AG04449 (cell line): ENCODE results near the gene OPTC.
"Not testable (repeated sequence)": the region's sequence is repeated elsewhere in the genome, so short reads cannot be mapped to it uniquely, and the experiment has no call there.

Experiments
- CTCF ChIA-PET: fragments of 350-600 bp; formaldehyde crosslinking; extraction: SDS; loops from one replicate; lab custom pipeline; 2021; ENCODE audit warnings: antibody characterized with exemption; lab: Yijun Ruan, JAX
- POLR2A ChIA-PET: fragments of 400-600, 350-600 bp; formaldehyde crosslinking; extraction: SDS; loops from one replicate; lab custom pipeline; 2020; ENCODE audit warnings: antibody characterized with exemption, inconsistent platforms; lab: Yijun Ruan, JAX
- DNase-seq: peaks from one replicate; pipeline ENCODE4 v3.0.0-alpha.2; 2010; ENCODE audit warnings: low read depth, low spot score
- H3K4me3 ChIP-seq: 2 replicates; pipeline ENCODE4 v1.5.1; 2011; ENCODE audit warnings: low read depth, mild to moderate bottlenecking, control low read depth, low read length
- CTCF ChIP-seq: IDR thresholded peaks from one replicate; pipeline ENCODE4 v1.5.1; 2011; ENCODE audit warnings: mild to moderate bottlenecking, moderate library complexity, low read length, control low read depth, inconsistent platforms; ENCODE audit not compliant: insufficient read depth; ENCODE audit errors: missing control alignments

OPTC gene

GRCh38 chr1:203465948-203466347 lies 28.0 kb upstream of the OPTC start:
- CTCF ChIA-PET, result interaction anchor here (0.6 to 4.8 kb wide), 10 partner anchors 10 to 202 kb away, joined by 3 to 32 read pairs (median 4); partner anchors contain the start of gene PRELP
- no peak for DNase-seq
- TF ChIP-seq CTCF, result no peak

GRCh38 chr1:203466906-203467549 lies 26.9 kb upstream of the OPTC start:
- ChIA-PET CTCF (interaction anchor here (0.6 to 4.8 kb wide), 12 partner anchors 9 to 203 kb away, joined by 3 to 32 read pairs (median 4); partner anchors contain the start of gene PRELP), POLR2A (interaction anchor here (1.1 to 1.8 kb wide), 2 partner anchors 13 to 191 kb away, joined by 3 to 5 read pairs; no protein-coding TSS in a partner anchor)
- H3K4me3 ChIP-seq, DNase-seq: not testable (repeated sequence)

More at GRCh38 chr1:203465948-203466347, 28.0 kb upstream of the OPTC start:
- POLR2A ChIA-PET, result interaction anchor here (1.1 to 1.8 kb wide), 2 partner anchors 14 to 190 kb away, joined by 3 to 5 read pairs; no protein-coding TSS in a partner anchor
- no peak overlapping the region for H3K4me3 ChIP-seq

GRCh38 chr1:203467550-203467921 lies 26.4 kb upstream of the OPTC start:
- ChIA-PET POLR2A (no interaction called here), CTCF (interaction anchor here (1.2 to 4.8 kb wide), 4 partner anchors 8 to 20 kb away, joined by 3 to 32 read pairs (median 8); partner anchors contain the start of gene PRELP)
- no peak overlapping the region for H3K4me3 ChIP-seq
- no peak for DNase-seq
- TF ChIP-seq CTCF, result no peak

- POLR2A ChIA-PET, result no interaction called here
- CTCF ChIA-PET, result interaction anchor here (1.2 to 1.5 kb wide), 3 partner anchors 9 to 36 kb away, joined by 3 to 4 read pairs (median 4); no protein-coding TSS in a partner anchor
- no peak for TF ChIP-seq CTCF
Measured at GRCh38 chr1:203468326-203468725, 25.6 kb upstream of the OPTC start.

GRCh38 chr1:203470240-203470639 lies 23.7 kb upstream of the OPTC start:
- ChIA-PET CTCF (interaction anchor here (1.7 to 29.5 kb wide), 2 partner anchors 16 to 127 kb away, joined by 4 to 683 read pairs; partner anchors contain the start of gene FMOD), POLR2A (no interaction called here)
- no peak for DNase-seq
- H3K4me3 ChIP-seq, result no peak overlapping the region
- no peak for TF ChIP-seq CTCF

More at GRCh38 chr1:203468326-203468725, 25.6 kb upstream of the OPTC start:
- H3K4me3 ChIP-seq, result no peak overlapping the region
- no peak for DNase-seq

- no peak overlapping the region for H3K4me3 ChIP-seq
- no peak for DNase-seq
- POLR2A ChIA-PET, result no interaction called here
- CTCF ChIA-PET, result interaction anchor here (1.7 to 29.5 kb wide), 2 partner anchors 18 to 129 kb away, joined by 4 to 683 read pairs; partner anchors contain the start of gene FMOD
- no peak for TF ChIP-seq CTCF
Measured at GRCh38 chr1:203471841-203472240, 22.1 kb upstream of the OPTC start.
